ENCODE measurements around the gene OLFM2. TPM values are rescaled to one million over a fixed set of nuclear protein-coding genes. Genes with fewer than 3 reads are reported as not detected.

Gene OLFM2
- total and polyA plus RNA-seq, 2 donors from 2014 or later, result 2.1 to 5.4 TPM

DNA sequence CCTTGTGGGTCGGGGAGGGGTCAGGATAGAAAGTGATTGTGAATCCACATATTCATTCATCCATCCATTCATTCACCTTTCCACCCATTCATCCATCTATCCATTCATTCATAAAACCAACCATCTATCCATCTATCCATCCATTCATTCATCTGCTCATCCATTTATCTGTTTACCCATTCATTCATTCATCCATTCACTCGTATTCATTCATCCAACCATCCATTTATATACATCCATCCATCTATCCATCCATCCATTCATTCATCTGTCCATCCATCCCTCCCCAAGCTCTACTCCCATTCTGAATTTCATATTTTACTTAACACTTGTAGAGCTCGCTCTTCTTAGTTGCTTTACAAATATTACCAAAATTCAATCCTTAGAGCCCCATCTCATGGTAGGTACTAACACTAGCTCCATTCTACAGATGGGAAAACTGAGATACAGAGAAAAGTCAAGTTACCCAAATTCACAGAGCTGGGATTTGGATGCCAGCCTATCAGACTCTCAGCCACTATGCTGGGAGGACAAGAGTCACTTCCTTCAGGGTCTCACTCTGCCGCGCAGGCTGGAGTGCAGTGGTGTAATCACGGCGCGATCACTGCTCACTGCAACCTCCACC lies 63.6 kb downstream of the OLFM2 start:
- no peak overlapping the region for H3K4me3 ChIP-seq (ENCODE audit: low read length in 3 of 3)
- no peaks in the 10 kb centered on the region for H3K4me1 ChIP-seq (ENCODE audit: control insufficient read depth in 2 of 3, insufficient read depth in 2 of 3, low read depth in 1 of 3, low read length in 3 of 3)
- H3K27ac ChIP-seq (ENCODE audit: low read depth in 2 of 2, low read length in 2 of 2), result no peak overlapping the region
- H3K9ac ChIP-seq (ENCODE audit: low read length in 3 of 3), result no peak overlapping the region
- no peaks in the 10 kb centered on the region for H3K27me3 ChIP-seq (ENCODE audit: control insufficient read depth, insufficient read depth, low read length)
- TF ChIP-seq, protein P1, sequence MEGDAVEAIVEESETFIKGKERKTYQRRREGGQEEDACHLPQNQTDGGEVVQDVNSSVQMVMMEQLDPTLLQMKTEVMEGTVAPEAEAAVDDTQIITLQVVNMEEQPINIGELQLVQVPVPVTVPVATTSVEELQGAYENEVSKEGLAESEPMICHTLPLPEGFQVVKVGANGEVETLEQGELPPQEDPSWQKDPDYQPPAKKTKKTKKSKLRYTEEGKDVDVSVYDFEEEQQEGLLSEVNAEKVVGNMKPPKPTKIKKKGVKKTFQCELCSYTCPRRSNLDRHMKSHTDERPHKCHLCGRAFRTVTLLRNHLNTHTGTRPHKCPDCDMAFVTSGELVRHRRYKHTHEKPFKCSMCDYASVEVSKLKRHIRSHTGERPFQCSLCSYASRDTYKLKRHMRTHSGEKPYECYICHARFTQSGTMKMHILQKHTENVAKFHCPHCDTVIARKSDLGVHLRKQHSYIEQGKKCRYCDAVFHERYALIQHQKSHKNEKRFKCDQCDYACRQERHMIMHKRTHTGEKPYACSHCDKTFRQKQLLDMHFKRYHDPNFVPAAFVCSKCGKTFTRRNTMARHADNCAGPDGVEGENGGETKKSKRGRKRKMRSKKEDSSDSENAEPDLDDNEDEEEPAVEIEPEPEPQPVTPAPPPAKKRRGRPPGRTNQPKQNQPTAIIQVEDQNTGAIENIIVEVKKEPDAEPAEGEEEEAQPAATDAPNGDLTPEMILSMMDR (IDR thresholded peaks at IDR 0.05; ENCODE audit: borderline replicate concordance, extremely low read depth, insufficient read depth), result no peak
- DNase-seq (no peak), FAIRE-seq (no peak)
- no peaks in the 10 kb centered on the region for H3K9me3 ChIP-seq (ENCODE audit: control insufficient read depth in 2 of 3, insufficient read depth in 1 of 3, low read length in 3 of 3)
- H3K36me3 ChIP-seq (ENCODE audit: control insufficient read depth in 2 of 3, insufficient read depth in 3 of 3, low read length in 3 of 3), result no peaks in the 10 kb centered on the region
- intact Hi-C loops (cut with DNase I), result no loop called here

GRCh38 chr19:9871626-9872338 lies 64.5 kb downstream of the OLFM2 start:
- H3K27ac ChIP-seq (ENCODE audit: low read depth in 2 of 2, low read length in 2 of 2), result no peak overlapping the region
- no peaks in the 10 kb centered on the region for H3K27me3 ChIP-seq (ENCODE audit: control insufficient read depth, insufficient read depth, low read length)
- intact Hi-C loops (cut with DNase I), result no loop called here
- H3K4me3 ChIP-seq (ENCODE audit: low read length in 3 of 3), result no peak overlapping the region
- TF ChIP-seq, protein P1 (IDR thresholded peaks at IDR 0.05; ENCODE audit: borderline replicate concordance, extremely low read depth, insufficient read depth), result no peak
- H3K36me3 ChIP-seq (ENCODE audit: control insufficient read depth in 2 of 3, insufficient read depth in 3 of 3, low read length in 3 of 3), result no peaks in the 10 kb centered on the region
- no peaks in the 10 kb centered on the region for H3K9me3 ChIP-seq (ENCODE audit: control insufficient read depth in 2 of 3, insufficient read depth in 1 of 3, low read length in 3 of 3)
- DNase-seq (no peak), FAIRE-seq (no peak)
- no peaks in the 10 kb centered on the region for H3K4me1 ChIP-seq (ENCODE audit: control insufficient read depth in 2 of 3, insufficient read depth in 2 of 3, low read depth in 1 of 3, low read length in 3 of 3)
- no peak overlapping the region for H3K9ac ChIP-seq (ENCODE audit: low read length in 3 of 3)

- Histone ChIP-seq H3K9me3 (ENCODE audit: control insufficient read depth in 2 of 3, insufficient read depth in 1 of 3, low read length in 3 of 3) (no peaks in the 10 kb centered on the region), H3K36me3 (ENCODE audit: control insufficient read depth in 2 of 3, insufficient read depth in 3 of 3, low read length in 3 of 3) (no peaks in the 10 kb centered on the region), H3K4me3 (ENCODE audit: low read length in 3 of 3) (no peak overlapping the region), H3K27ac (ENCODE audit: low read depth in 2 of 2, low read length in 2 of 2) (no peak overlapping the region), H3K4me1 (ENCODE audit: control insufficient read depth in 2 of 3, insufficient read depth in 2 of 3, low read depth in 1 of 3, low read length in 3 of 3) (no peaks in the 10 kb centered on the region), H3K27me3 (ENCODE audit: control insufficient read depth, insufficient read depth, low read length) (no peaks in the 10 kb centered on the region), H3K9ac (ENCODE audit: low read length in 3 of 3) (no peak overlapping the region)
- intact Hi-C loops (cut with DNase I), result no loop called here
- no peak for FAIRE-seq
- no peak for DNase-seq
- TF ChIP-seq, protein P1 (IDR thresholded peaks at IDR 0.05; ENCODE audit: borderline replicate concordance, extremely low read depth, insufficient read depth), result no peak
Measured at GRCh38 chr19:9868983-9869617, 67.2 kb downstream of the OLFM2 start.
